ENCODE measurements around the gene LHFPL2. TPM values are rescaled to one million over a fixed set of nuclear protein-coding genes. Genes with fewer than 3 reads are reported as not detected.

LHFPL2 gene
- total and polyA plus RNA-seq, 2 experiments from 2014 or later, result 96.6 to 126 TPM

DNA sequence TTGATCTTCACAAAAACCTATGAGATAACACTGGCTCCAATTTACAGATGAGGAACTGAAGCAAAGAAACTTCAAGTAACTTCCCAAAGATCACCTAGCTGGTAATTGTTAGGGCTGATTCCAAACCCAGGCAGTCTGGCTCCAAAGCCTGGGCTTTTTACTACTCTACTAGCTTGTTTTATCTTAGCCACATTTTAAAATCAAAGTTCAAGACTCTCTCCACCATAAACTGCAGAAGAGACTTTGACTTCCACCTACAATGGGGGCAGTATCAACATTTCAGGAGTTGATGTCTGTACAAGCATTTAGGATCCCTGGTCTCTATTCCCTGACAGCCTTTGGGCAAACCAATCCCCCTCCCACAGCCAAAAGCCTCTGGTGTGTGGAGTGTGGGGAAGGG, 33.8 kb downstream of the LHFPL2 start:
- H3K4me1 ChIP-seq (ENCODE audit: low read depth), result peaks cover 59% of the 10 kb centered on the region
- TF ChIP-seq, protein P1, sequence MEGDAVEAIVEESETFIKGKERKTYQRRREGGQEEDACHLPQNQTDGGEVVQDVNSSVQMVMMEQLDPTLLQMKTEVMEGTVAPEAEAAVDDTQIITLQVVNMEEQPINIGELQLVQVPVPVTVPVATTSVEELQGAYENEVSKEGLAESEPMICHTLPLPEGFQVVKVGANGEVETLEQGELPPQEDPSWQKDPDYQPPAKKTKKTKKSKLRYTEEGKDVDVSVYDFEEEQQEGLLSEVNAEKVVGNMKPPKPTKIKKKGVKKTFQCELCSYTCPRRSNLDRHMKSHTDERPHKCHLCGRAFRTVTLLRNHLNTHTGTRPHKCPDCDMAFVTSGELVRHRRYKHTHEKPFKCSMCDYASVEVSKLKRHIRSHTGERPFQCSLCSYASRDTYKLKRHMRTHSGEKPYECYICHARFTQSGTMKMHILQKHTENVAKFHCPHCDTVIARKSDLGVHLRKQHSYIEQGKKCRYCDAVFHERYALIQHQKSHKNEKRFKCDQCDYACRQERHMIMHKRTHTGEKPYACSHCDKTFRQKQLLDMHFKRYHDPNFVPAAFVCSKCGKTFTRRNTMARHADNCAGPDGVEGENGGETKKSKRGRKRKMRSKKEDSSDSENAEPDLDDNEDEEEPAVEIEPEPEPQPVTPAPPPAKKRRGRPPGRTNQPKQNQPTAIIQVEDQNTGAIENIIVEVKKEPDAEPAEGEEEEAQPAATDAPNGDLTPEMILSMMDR (IDR thresholded peaks at IDR 0.05; ENCODE audit: low read depth, low read length), result no peak
- peak overlapping the region; percentile 66 for H3K27ac ChIP-seq
- peaks cover 44% of the 10 kb centered on the region for H3K36me3 ChIP-seq
- no peaks in the 10 kb centered on the region for H3K9me3 ChIP-seq (ENCODE audit: low read depth)
- no peaks in the 10 kb centered on the region for H3K27me3 ChIP-seq
- no peak for DNase-seq (ENCODE audit: low read depth in 1 of 2, low spot score in 1 of 2)
- no peak overlapping the region for H3K4me3 ChIP-seq

DNA sequence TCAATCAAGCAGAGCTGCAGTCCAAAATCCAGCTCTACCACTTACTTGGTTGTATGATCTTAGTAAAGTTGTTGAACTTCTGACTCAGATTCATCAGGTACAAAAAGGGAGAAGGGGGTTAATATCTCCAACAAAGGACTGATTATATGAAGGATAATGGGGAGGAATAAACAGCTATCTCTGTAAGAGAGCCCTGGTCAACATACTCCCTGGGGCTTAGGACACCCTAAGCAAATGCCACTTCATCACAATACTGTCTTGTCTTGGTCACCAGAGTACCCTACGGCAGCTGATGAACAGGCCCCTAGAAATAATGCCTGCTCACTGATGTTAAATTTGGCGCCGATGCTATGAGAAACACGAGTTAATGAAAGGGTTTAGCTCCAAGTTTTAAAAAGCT, 34.8 kb downstream of the LHFPL2 start:
- Histone ChIP-seq H3K4me3 (no peak overlapping the region), H3K4me1 (ENCODE audit: low read depth) (peaks cover 59% of the 10 kb centered on the region), H3K9me3 (ENCODE audit: low read depth) (no peaks in the 10 kb centered on the region), H3K27me3 (no peaks in the 10 kb centered on the region), H3K36me3 (peaks cover 41% of the 10 kb centered on the region), H3K27ac (peak overlapping the region; percentile 81)
- TF ChIP-seq, protein P1 (IDR thresholded peaks at IDR 0.05; ENCODE audit: low read depth, low read length), result no peak
- DNase-seq (ENCODE audit: low read depth in 1 of 2, low spot score in 1 of 2), result no peak

DNA sequence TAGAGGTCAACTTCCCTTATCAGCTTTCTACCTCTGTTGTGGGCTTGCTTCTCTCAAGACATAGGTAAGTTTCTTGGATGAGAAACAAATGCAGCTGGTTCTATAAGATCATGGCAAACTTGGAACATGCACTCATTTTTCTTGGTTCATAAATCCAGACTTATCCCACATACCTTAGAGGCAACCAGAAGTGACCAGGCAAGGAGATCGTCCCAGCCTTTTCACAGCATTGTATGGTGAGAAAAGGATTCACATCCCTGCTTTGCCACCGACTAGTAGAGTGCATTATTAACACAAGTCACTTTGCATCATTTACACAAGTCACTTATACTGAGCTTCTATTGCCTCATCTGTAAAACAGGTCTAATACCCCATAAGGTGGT, 35.4 kb downstream of the LHFPL2 start:
- H3K27me3 ChIP-seq, result no peaks in the 10 kb centered on the region
- TF ChIP-seq, protein P1 (IDR thresholded peaks at IDR 0.05; ENCODE audit: low read depth, low read length), result no peak
- H3K36me3 ChIP-seq, result peaks cover 38% of the 10 kb centered on the region
- DNase-seq (ENCODE audit: low read depth in 1 of 2, low spot score in 1 of 2), result no peak
- no peaks in the 10 kb centered on the region for H3K9me3 ChIP-seq (ENCODE audit: low read depth)
- H3K4me1 ChIP-seq (ENCODE audit: low read depth), result peaks cover 62% of the 10 kb centered on the region
- H3K27ac ChIP-seq, result peak overlapping the region; percentile 81
- no peak overlapping the region for H3K4me3 ChIP-seq

DNA sequence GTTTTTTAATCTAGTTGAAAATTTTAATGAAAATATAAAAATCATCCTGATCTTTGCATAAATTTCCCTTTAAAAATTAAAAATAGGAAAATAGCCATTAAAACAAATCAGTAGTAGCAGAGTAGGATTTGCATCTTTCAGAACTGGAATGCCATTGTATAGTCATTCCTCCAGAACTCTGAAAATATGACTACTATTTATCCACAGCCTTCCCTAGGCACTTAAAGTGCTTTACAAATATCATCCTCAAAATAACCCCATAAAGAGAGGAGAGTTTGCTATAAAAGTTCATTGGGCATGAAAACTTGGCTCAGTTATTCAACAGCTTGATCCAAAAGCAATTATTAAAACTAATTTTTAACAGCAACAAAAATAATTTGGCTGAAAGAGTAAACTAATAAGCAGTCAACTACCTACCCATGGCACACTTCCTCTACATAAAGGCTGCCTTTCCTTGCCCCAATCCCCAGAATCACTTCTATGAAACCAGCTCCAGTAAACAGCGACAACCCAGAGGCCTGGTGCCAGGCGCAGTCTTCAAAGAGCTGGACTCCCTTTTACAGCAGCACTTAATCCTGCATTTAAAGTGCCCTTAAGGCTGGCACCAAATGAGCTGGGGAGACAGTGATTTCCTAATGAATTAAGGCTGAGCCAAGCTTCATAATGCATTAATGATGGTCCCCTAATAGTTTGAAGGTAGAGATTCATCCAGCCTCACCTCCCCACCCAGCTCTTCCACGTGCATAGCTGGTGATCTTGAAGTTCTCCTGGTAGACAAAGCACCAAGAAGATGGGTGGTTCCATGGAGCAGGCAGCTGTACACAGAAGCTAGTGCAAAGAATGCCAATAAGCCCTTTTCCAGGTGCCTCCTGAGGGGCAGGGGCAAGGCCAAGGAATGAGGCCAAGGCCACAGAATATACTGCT, 36.1 kb downstream of the LHFPL2 start:
- Histone ChIP-seq H3K9me3 (ENCODE audit: low read depth) (no peaks in the 10 kb centered on the region), H3K36me3 (peaks cover 37% of the 10 kb centered on the region), H3K4me3 (no peak overlapping the region), H3K27ac (peak overlapping the region; percentile 81), H3K27me3 (no peaks in the 10 kb centered on the region), H3K4me1 (ENCODE audit: low read depth) (peaks cover 65% of the 10 kb centered on the region)
- TF ChIP-seq, protein P1 (IDR thresholded peaks at IDR 0.05; ENCODE audit: low read depth, low read length), result no peak
- DNase-seq (ENCODE audit: low read depth in 1 of 2, low spot score in 1 of 2), result no peak

DNA sequence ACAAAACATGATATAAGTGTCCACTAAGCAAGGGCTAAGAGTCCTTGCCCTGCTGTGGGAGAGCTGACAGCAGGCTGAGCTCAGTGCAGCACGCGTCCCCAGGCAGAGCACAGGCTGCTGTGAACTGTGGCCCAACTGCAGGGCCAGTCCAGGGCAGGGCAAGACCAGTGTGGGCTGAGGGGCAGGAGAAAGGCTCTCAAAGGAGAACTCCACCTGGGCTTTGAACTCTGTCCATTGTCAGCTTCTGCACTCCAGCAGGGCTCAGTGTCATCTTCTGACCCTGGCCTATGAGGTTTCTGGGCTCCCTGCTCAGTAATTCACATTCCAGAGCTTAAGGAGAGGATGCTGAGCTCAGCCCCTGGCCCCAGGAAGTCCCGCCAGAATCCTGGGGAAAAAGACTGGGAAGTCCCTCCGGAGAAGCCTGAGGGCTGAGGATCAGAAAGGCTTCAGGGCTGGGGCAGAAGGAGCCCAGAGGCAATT, 37.4 kb downstream of the LHFPL2 start:
- Histone ChIP-seq H3K9me3 (ENCODE audit: low read depth) (no peaks in the 10 kb centered on the region), H3K4me1 (ENCODE audit: low read depth) (peaks cover 64% of the 10 kb centered on the region), H3K4me3 (no peak overlapping the region), H3K27ac (peak overlapping the region; percentile 81), H3K27me3 (no peaks in the 10 kb centered on the region), H3K36me3 (peaks cover 34% of the 10 kb centered on the region)
- no peak for DNase-seq (ENCODE audit: low read depth in 1 of 2, low spot score in 1 of 2)
- TF ChIP-seq, protein P1 (IDR thresholded peaks at IDR 0.05; ENCODE audit: low read depth, low read length), result no peak
